HG02571 (cell line): ENCODE data around the gene HOXB8.

ENCODE experiments used
- ATAC-seq: cut with Tn5 transposase; IDR thresholded peaks from one replicate; pipeline ENCODE4 v1.9.1; 2021; ENCODE audit warnings: mild to moderate bottlenecking, moderate library complexity; ENCODE audit not compliant: unreplicated experiment

Gene HOXB8

DNA sequence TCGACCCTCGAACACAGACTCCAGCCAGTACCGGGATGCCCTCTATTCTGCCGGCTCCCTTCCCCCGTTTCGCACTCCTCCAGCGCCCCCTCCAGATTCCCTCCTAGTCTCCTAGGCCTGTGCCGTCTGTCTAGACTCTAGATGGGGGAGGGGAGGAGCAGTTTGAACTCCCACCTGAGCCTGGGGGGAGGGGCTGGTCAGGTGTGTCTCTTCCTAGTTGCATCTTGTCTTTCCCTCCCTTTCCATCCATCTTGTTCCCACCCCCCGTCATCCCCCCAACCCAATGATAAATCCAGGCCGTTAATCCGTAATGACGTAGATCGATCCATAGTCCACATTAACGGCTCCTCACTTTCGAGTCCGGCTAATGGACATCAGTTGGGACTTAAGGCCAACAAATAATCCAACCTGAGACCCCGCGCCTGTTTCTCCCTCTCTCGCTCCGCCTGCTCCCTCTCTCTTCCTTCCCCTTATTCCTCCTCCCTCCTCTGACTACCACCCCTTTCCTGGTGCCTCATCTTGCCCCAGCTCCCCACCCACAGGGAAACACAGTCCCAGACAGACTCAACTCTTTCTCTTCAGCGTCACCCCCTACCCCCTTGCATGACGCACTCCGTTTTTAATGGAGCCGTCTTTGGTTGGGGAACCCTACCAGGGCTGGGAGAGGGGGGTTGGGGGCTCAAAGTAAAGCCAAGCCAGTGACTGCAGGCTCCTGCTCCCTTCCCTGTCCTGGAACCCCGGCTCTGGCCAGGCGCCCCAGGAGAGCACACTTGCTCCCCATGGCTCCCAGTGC lies 18.2 kb downstream of the HOXB8 start:
- no peak for ATAC-seq

- ATAC-seq = no peak
These were observed 18.9 kb downstream of the HOXB8 start for GRCh38 chr17:48596000-48596734.

DNA sequence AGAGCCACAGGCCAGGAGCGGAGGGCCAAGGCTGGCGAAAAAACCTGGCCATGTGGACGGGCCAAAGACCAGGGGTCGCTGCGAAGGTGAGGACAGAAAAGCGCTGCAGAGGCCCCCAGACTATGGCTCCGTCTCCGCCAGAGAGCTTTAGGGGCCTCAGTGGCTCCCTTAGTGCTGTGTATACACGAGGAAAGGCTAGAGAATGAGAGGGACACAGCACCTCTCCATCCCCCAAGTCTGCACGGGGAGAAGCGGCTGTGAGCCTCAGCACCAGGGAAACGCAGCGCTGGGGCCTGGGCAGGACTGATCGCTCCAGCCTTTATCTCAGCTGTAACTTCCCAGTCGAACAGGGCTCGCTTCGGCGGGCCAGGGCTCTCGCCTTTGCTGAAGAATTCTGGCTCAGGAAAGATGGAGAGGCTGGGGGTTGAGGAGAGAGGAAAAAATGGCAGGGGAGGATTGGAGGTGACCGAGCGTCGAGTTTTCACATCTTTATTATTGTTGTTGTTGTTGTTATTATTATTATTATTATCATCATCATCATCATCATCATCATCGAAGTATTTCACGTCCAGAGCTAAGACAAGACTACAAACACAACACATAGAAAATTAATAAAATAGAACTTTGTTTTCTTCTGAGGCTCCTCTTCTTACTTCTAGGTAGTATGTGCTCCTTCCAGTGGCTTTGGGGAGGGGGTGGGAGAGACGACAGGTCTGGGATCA lies 19.7 kb downstream of the HOXB8 start:
- no peak for ATAC-seq

GRCh38 chr17:48594538-48595277 lies 20.4 kb downstream of the HOXB8 start:
- no peak for ATAC-seq

DNA sequence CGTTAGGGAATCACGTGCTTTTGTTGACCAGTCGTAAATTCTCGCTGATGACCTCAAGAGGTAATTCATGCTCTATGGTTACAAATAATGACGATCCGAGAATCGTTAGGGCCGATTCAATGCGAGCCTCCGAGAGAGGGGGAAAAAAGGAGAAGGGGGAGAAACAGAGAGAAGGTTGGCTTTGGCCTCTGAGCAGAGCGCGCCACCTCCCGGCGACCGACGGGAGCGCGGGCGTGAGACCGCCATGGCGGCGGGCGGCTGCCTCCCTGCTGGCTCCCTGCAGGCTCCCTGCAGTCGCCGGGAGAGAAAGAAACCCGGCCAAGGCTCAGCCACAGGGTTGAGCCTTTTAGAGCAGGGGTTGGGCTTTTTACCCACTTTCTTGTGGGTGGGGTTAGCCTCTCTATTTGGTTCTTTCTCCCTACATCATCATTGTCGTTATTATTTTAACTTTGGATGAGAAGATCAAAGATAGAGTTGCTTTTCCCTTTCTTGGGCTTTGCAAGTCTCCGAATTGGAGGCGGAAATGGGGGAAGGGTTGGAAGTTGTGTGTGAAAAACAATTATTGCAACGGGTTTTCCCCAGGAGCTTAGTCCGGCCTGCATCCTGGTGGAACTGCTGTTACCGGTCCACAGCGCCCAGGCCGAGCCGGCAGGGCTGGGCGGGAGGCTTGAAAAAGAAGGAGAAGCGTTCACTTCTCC lies 21.1 kb downstream of the HOXB8 start:
- ATAC-seq = no peak

DNA sequence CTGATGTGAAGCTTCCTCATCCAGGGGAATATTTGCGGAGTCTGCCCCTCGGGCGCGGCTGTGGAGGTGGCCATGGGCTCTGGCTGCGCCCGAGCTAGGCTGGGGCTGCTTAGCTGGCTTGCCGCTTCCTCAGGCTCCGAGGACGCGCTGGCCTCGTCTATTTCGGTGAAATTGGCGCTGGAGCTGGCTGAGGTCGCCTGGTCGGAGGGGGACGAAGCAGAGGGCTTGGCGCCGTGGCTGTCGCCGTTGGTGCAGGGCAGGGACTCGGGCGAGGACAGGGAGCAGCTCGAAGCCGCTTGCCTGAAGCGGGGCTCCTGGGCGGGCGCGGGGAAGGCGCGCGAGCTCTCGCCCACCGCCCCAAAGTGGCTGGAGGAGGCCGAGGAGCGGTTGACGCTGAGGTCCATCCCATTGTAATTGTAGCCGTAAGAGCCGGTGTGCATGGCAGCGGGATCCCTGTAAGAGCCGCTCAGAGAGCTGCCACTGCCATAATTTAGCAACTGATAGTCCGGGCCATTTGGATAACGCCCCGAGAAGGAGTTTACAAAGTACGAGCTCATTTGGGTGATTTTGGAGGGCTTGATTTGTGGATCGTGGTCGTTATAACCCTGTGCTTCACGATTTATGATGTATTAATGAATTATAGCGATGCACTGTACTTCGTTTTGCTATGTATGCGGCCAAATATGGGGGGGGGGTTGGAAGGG lies 21.8 kb downstream of the HOXB8 start, which contains the start of gene HOXB5:
Gene HOXB5, minus strand, starts transcription at position 654 of the 704 bp plus-strand sequence. Its CDS starts 97 bp downstream, at position 557.
- ATAC-seq = no peak

DNA sequence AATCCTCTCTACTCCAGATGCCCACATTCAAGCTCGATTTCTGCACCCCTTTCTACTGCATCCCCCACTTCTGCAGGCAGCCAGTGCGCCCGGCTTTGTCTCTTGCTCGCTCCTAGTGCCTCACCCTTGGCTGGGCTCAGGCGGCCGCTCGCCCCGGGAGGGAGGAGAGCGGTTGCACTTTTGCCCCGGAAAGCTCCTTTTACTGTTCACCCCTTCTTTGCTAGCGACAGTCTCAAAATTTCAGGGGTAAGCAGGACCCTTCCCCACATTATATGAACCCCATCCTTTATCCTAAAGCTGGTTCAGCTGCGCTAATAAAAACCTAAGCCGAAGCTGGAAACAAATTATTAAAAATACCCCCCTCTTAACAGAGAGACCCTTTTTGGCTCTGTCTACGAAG lies 22.5 kb downstream of the HOXB8 start:
- ATAC-seq = no peak

GRCh38 chr17:48592057-48592514 lies 23.0 kb downstream of the HOXB8 start:
- ATAC-seq = no peak

- no peak for ATAC-seq
These were observed 23.6 kb downstream of the HOXB8 start for GRCh38 chr17:48591255-48592056.

DNA sequence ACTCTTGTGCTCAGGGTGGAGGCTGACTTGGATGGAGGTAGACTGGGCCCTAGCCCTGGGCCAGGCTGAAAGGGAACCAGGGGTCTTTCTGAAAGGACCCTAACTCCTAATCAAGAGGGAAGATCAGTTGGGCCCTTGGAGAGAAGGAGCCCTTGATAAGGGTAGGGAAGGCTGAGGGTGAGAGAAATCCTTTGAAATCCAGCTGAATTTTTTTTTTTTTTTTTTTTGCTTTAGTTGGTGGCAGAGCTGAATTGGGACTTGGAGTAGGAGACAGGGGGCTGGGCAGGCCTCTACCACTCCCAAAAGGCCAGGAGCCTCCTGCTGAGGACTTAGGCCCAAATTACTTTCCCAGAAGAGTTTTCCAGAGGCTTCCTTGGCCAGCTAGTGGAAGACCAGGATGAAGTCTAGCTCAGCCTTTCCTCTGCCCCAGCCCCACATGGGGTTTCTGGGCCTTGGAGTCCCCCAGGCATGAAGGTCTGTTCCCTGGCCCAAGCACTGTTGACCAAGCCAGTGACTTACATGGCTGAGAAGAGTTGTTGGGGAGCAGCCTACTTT lies 24.4 kb downstream of the HOXB8 start:
- ATAC-seq = no peak

DNA sequence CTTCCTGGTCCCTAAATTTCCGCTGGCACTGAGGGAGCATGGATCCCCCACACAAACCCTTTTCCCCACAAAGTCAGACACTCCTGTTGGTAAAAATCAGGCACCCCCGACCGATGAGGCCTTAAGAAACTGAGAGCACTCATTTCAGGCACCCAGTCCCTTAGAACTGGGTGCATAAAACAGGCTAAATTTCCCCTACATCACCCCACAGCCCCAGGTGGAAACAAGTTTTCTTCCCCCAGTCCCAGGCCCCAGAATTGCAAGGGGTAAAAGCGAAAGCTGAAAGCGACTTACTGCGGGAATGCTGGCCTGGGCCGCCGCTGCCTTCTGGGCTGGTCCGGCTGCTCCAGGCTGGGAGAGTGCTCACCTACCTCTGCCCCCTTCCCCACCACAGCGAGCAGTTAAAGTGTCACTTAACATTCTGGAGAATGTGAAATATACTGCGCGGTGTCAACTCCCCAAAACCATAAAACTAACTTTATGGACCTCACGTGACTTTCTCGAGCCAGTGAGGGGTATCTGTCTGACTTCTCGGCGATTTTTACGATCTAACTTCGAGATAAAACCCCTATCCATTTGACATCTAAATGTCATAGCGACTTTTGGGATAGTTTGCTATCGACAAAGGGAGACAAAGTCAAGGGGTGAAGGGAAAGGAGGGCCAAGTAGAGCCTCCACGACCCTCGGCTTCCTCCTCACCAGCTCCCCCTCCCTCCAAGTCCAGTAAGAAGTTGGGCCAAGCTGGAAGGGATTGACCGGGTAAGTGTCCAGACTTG lies 25.1 kb downstream of the HOXB8 start, which contains the start of gene HOXB3:
Gene HOXB3, minus strand, starts transcription at position 411 of the 776 bp plus-strand sequence. CDS start 37,767 bp downstream, outside the sequence.
- ATAC-seq = no peak

DNA sequence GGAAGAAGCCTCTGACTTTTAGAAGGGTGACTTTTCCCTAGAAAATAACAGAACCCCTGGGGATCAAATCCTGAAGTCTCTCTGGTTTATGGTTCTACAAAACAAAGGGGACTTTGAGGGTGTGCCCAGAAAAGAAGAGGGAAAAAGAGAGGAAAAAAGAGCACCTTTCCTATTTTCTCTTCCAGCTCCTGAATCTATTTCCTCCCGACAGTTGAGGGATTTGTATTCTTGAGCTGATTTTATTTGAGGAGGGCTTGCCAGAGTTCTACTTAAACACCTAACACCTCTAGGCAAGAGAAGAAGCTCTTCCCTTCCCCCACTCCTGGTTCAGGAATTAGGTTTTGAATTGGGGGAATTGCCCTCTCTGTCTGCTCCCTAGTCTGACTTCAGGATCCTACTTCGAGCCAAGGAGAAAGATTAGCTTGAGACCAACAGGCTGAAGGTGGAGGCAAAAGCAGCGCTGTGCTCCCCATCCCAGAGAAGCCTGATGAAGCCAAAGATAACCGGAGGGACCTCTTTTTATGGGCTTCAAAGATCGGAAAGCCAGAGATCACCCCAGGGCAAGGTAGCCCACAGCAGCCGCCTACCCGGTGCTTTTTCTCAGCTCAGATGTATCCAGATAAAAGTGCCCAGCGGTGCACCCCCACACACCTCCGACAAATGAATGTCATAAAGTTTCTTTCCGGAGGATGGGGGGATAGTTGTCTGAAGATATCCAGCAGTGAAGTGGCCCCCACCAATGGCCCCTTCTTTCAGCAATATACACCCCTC lies 25.8 kb downstream of the HOXB8 start:
- no peak for ATAC-seq

DNA sequence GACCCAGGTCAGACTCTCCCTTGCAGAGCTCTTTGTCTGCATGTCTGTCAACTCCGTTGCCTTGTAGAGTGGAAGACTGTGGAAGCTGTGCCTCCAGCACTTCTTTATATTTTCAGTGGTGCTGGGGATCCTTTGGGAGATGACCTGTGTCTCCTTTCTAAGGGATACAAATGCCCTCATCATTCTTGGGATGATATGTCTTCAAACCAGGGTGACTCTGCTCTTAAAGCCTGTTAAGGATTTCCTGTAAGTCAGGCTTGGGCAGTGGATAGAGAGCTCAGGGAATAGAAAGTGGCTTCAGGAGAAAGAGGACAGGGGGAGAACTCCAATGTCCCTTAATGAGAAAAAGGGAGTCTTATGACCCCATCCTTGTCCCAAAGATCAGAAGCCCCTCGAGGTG lies 26.6 kb downstream of the HOXB8 start:
- no peak for ATAC-seq

DNA sequence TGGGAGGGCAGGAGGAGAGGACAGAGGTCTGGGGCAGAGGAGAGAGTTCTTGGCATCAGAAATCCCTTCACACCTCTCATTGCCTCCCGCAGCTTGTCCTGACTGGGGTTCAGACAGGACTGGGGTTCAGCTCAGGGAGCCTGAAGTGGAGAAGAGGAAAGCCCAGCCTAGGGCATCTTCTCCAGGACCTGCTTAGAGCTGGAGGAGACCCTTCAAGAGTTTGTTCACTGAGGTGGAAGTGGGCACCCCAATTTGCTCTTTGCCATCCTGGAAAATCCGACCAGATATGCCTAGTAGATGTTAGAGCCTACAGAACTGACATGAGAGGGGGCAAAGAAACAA lies 27.0 kb downstream of the HOXB8 start:
- no peak for ATAC-seq

DNA sequence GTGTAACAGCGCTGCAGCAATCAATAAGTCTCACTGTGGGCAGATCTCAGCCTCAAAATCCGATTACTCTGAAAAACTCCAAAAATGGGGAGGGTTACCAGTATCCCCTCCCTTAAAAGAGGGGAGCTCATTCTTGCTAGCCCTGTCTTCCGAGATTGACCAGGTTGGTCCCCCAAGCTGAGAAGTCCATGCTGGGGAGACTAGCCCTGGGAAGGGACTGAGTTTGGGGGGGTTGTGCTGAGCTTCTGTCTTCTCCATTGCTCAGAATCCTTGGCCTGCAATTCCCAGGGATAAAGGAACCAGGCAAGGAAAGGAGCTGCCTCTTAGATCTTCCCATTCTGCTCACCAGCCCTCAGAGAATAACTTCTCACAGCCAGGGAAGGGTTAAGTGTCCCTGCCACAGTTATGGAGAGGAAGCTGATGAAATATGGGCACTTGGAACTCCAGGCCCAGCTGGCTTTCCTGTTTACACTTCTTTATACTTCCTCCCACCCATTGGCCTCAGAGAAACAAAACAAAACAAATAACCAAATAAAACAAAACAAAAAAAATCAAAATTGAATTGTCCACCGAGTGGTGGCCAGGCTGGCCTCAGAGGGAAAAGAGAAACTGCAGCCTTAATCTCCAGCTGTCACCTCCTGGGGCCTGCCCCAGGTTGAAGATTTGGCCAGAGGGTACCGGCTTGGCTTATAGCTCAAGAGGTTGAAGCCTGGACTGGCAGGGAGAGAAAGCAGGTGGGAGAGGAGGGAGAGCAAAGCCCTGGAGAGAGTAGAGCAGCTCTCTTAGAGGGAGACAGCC lies 27.6 kb downstream of the HOXB8 start:
- no peak for ATAC-seq
